ENCODE measurements around the gene CREB5. TPM values are rescaled to one million over a fixed set of nuclear protein-coding genes. Genes with fewer than 3 reads are reported as not detected.

The CREB5 gene
- total RNA-seq, 2 experiments from 2014 or later, result not detected

DNA sequence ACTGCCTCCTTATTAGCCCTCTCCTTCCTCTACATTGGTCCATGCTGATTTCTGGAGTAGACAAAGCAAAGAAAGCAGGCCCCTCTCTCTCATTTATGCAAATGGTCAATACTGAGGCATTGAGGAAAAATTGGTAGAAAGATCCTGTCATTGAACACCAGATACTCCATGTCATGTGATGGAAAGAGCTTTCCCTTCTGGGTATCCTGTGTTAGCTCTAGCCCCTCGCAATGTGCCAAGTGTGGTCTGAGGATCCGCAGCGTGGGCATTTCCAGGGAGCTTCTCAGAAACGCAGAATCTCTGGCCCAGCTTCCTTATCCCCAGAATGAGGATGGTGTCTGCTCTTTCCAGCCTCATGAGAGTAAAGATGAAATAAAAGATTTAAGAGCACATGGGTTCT lies 159.1 kb downstream of the CREB5 start:
- Mint-ChIP-seq H3K36me3 (ENCODE audit: low read depth) (no peaks in the 10 kb centered on the region), H3K4me3 (no peak overlapping the region), H3K9me3 (no peaks in the 10 kb centered on the region), H3K4me1 (no peaks in the 10 kb centered on the region), H3K27me3 (no peaks in the 10 kb centered on the region), H3K27ac (no peak overlapping the region)
- ChIA-PET CTCF (no interaction called here), POLR2A (no interaction called here)
- DNase-seq, result no peak

DNA sequence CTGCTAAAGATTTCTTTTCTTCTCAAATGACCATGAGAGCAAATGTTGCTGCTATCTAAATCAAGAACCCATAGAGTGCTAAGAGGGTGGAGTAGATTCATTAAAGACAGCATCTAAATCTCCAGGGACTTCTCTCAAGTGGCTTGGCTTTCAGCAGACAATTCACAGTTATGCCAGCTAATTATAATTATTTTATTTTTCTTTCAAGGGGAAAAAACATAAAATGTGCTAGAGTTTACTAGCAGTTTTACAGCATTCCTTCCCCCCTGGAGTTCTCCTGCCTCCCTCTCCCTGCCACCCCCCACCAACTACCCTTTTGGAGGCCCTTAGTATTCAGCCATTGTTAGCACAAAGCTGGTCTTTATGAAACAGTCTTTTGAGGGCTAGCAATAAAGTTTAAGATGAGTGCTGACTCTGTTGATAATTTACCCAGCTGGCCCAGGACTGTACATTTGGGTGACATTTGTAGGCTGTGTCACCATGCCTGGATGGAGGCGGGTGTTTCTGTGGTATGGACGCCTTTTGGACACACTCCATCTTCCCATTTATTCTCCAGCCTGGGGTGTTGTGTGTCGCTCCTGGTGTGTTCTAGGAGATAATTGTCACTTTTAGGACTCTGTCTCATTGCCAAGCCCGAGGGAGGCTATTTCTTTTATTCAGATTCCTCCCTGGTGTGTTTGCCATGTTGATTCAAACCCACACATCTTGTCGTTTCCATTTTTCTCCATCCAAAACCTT lies 160.2 kb downstream of the CREB5 start:
- no peak overlapping the region for H3K4me3 Mint-ChIP-seq
- no peak overlapping the region for H3K27ac Mint-ChIP-seq
- CTCF ChIA-PET, result no interaction called here
- DNase-seq, result no peak
- no peaks in the 10 kb centered on the region for H3K4me1 Mint-ChIP-seq
- H3K27me3 Mint-ChIP-seq, result no peaks in the 10 kb centered on the region
- H3K36me3 Mint-ChIP-seq (ENCODE audit: low read depth), result no peaks in the 10 kb centered on the region
- POLR2A ChIA-PET, result no interaction called here
- H3K9me3 Mint-ChIP-seq, result no peaks in the 10 kb centered on the region

DNA sequence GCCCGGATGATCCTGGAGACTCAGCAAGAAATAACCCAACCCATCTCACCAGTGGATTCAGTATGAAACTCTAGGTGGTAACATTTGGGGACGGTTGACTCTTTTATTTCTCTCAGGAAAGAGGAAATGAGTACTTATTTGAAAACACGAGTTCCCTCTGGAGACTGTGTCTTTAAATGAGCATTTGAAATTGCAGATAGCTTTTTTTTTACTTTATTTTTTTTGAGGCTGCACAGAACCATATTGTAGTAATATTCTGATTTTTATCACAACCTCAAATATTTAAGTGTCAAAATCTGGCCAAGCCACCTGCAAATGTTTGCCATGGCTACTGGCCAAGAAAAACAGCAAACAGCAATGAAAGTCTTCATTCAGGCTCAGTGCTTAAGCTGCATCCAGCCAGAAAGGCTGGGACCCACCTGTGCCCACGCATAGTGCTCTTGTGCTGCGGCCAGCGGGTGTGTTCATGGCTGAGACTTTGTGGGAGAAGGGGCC lies 160.8 kb downstream of the CREB5 start:
- H3K4me3 Mint-ChIP-seq, result no peak overlapping the region
- POLR2A ChIA-PET, result no interaction called here
- no peak for DNase-seq

DNA sequence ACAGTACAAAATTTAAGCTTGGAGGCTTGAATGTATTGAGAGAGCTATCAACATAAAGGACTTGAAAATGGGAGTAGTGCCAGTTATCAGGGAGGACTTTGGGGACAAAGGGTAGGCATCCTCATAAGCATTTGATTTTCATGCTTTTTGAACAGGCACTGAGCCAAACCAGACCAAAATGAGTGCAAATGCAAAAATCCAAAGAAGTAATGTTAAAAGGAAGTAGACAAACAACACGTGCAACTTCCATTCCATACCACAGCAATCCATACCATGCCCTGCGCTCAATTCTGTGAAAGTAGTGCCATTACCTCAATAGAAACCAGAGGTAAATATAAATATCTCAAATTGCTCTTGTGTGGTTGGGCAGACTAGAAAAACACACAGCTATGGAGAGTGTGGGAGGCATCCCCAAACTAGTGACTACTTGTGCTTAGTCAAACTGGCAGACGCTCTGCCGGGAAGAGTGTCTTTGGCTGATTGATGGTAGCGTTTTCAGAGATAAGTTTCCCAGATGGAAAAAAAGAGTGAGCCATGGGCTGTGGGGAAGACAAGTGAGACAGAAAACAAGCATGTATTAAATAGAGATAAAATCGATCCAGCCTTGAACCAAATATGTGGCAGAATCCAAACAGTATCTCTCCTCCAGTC lies 161.5 kb downstream of the CREB5 start:
- no peaks in the 10 kb centered on the region for H3K4me1 Mint-ChIP-seq
- no peak overlapping the region for H3K4me3 Mint-ChIP-seq
- H3K9me3 Mint-ChIP-seq, result no peaks in the 10 kb centered on the region
- H3K36me3 Mint-ChIP-seq (ENCODE audit: low read depth), result no peaks in the 10 kb centered on the region
- ChIA-PET POLR2A (no interaction called here), CTCF (no interaction called here)
- DNase-seq, result no peak
- H3K27ac Mint-ChIP-seq, result no peak overlapping the region
- no peaks in the 10 kb centered on the region for H3K27me3 Mint-ChIP-seq

More for the DNA sequence above, 160.8 kb downstream of the CREB5 start:
- H3K4me1 Mint-ChIP-seq, result no peaks in the 10 kb centered on the region
- CTCF ChIA-PET, result no interaction called here
- H3K27me3 Mint-ChIP-seq, result no peaks in the 10 kb centered on the region
- H3K27ac Mint-ChIP-seq, result no peak overlapping the region
- no peaks in the 10 kb centered on the region for H3K9me3 Mint-ChIP-seq
- H3K36me3 Mint-ChIP-seq (ENCODE audit: low read depth), result no peaks in the 10 kb centered on the region

DNA sequence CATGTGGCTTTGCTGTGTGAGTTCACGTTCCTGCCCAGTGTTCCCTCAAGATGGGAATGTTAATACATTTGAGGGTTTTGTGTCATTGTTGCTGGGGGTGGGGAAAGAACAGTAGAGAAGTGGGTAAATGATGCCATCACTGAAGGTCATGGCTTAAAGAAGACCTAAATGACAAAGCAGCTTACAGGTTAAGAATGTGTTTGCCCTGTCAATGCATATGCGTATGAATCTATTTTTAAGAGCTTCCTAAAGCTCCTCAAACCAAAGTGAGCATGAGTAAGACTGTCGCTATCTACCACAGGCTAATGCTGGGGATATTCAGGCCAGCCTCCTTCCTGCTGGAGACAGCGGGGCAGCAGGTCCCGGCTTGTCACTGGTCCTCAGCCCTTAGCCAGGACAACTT lies 162.9 kb downstream of the CREB5 start:
- Mint-ChIP-seq H3K27ac (no peak overlapping the region), H3K4me1 (no peaks in the 10 kb centered on the region), H3K27me3 (no peaks in the 10 kb centered on the region), H3K4me3 (no peak overlapping the region), H3K9me3 (no peaks in the 10 kb centered on the region), H3K36me3 (ENCODE audit: low read depth) (no peaks in the 10 kb centered on the region)
- DNase-seq, result no peak
- CTCF ChIA-PET, result no interaction called here
- POLR2A ChIA-PET, result no interaction called here

DNA sequence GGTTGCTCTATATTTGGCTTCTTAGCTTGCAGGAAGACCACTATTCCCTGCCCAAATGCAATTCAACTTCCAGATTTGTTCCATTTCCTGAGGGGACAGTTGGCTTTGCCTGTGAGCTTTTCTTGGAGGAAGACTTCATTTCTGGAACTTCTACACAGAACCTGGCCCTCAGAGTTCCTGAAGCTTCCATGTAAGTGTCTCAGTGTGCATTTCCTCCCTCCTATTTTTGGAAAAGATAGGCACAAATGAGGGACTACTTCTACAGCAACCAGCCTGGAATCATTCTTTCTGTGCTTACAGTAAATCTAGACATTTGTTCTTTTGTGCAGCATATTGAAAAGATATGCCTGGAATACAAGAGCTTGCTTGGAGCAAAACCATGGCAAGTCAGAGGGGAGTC lies 164.3 kb downstream of the CREB5 start:
- H3K9me3 Mint-ChIP-seq, result no peaks in the 10 kb centered on the region
- no peak for DNase-seq
- no peak overlapping the region for H3K27ac Mint-ChIP-seq
- no peak overlapping the region for H3K4me3 Mint-ChIP-seq
- ChIA-PET CTCF (no interaction called here), POLR2A (no interaction called here)
- no peaks in the 10 kb centered on the region for H3K36me3 Mint-ChIP-seq (ENCODE audit: low read depth)
- H3K4me1 Mint-ChIP-seq, result no peaks in the 10 kb centered on the region
- H3K27me3 Mint-ChIP-seq, result no peaks in the 10 kb centered on the region

DNA sequence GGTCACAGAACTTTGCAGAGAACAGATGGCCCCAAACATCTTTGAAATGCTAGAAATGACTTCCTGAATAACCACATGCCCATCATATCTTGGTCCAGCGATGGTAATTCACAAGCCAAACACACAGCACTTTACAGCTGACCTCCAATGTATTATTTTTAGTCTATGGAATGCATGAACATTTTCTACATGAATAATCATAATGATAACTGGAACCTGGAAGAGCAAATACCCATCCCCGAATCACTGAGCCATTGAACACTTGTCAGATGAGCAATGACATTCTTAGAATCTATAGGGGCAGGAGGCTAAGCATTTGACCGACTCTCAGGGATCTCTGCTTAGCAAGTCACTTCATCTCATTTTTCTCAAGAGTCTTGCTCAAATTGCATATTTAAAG lies 167.3 kb downstream of the CREB5 start:
- H3K27me3 Mint-ChIP-seq, result no peaks in the 10 kb centered on the region
- no peaks in the 10 kb centered on the region for H3K36me3 Mint-ChIP-seq (ENCODE audit: low read depth)
- DNase-seq, result no peak
- POLR2A ChIA-PET, result no interaction called here
- no peak overlapping the region for H3K27ac Mint-ChIP-seq
- no peaks in the 10 kb centered on the region for H3K9me3 Mint-ChIP-seq
- no peak overlapping the region for H3K4me3 Mint-ChIP-seq
- no peaks in the 10 kb centered on the region for H3K4me1 Mint-ChIP-seq
- CTCF ChIA-PET, result no interaction called here

DNA sequence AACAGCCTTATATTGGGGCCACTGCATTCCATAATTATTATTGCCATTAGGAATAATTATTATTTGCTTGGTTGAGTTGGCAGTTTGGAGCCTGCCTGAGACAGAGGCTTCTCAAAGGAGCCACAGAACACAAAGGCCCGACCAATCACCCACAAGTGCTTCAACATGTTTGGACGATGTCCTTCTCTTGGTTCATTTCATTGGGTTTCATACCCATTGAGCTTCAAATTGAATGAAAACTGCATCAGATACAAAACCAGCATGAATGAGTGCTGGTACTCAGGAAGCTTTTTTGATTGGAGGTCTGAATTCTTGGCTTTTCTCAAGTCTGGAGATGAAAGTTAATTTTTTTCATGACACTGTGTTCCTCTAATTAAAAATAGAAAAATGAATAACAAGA lies 168.3 kb downstream of the CREB5 start:
- DNase-seq, result no peak
- Mint-ChIP-seq H3K9me3 (no peaks in the 10 kb centered on the region), H3K27me3 (no peaks in the 10 kb centered on the region), H3K4me1 (no peaks in the 10 kb centered on the region), H3K36me3 (ENCODE audit: low read depth) (no peaks in the 10 kb centered on the region), H3K4me3 (no peak overlapping the region), H3K27ac (no peak overlapping the region)
- ChIA-PET POLR2A (no interaction called here), CTCF (no interaction called here)

DNA sequence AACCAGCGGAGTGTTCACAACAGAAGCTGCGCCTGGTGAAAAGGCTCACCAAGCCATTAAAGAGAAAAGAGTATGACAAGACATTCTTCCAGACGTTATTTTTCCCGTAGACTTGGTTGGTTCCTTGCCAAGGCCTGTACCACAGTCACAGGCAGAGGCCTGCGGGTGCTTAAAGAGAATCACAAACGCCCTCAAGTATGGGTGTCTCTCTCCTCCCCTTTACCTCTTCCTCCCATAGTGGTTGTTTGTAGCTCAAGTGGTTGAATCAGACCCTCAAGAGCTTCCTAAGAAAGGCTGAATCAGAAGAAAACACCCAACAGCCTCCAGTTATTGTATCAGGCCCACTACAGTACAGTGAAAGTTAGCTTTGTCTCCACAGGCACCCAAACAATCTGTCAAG lies 169.0 kb downstream of the CREB5 start:
- CTCF ChIA-PET, result no interaction called here
- Mint-ChIP-seq H3K27ac (no peak overlapping the region), H3K4me1 (no peaks in the 10 kb centered on the region), H3K36me3 (ENCODE audit: low read depth) (no peaks in the 10 kb centered on the region), H3K27me3 (no peaks in the 10 kb centered on the region), H3K9me3 (no peaks in the 10 kb centered on the region), H3K4me3 (no peak overlapping the region)
- POLR2A ChIA-PET, result no interaction called here
- DNase-seq, result no peak

DNA sequence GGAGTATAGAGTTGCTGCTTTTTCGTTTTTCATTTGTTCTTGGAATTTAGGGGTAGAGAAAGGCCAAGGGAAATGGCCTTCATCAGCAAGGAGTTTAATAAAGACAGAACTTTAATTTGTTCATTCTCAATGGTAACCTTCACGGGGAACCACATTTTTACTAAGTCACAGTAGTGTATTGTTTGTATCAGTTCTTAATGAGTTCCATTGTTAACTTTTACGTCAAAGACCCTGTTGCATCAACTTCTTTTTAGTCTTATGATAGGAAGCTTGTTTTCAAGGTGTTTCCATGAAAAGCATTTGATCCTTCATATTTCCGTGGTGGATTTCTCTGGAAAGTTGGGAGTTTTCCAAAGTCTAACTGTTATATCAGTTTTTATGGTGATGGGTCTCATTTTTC lies 169.9 kb downstream of the CREB5 start:
- ChIA-PET POLR2A (no interaction called here), CTCF (no interaction called here)
- Mint-ChIP-seq H3K36me3 (ENCODE audit: low read depth) (no peaks in the 10 kb centered on the region), H3K4me1 (no peaks in the 10 kb centered on the region), H3K27me3 (no peaks in the 10 kb centered on the region), H3K4me3 (no peak overlapping the region), H3K9me3 (no peaks in the 10 kb centered on the region), H3K27ac (no peak overlapping the region)
- no peak for DNase-seq

DNA sequence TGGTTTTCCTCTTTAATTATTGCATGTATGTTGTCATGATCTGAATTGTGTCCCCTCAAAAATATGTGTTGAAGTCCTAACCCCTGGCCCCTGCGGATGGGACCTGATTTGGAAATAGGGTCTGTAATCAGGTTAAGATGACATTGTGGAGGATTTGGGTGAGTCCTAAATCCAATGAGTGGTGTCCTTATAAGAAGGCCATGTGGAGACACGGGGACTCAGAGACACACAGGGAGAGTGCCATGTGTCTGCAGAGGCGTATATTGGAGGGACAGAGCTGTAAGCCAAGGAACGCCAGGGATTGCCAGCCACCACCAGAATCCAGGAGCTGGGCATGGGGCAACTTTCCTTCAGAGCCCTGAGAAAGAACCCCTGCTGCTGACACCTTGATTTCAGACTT lies 171.9 kb downstream of the CREB5 start:
- POLR2A ChIA-PET, result no interaction called here
- H3K4me1 Mint-ChIP-seq, result no peaks in the 10 kb centered on the region
- no peaks in the 10 kb centered on the region for H3K9me3 Mint-ChIP-seq
- no peak overlapping the region for H3K27ac Mint-ChIP-seq
- CTCF ChIA-PET, result no interaction called here
- H3K36me3 Mint-ChIP-seq (ENCODE audit: low read depth), result no peaks in the 10 kb centered on the region
- DNase-seq, result no peak
- no peak overlapping the region for H3K4me3 Mint-ChIP-seq
- no peaks in the 10 kb centered on the region for H3K27me3 Mint-ChIP-seq

DNA sequence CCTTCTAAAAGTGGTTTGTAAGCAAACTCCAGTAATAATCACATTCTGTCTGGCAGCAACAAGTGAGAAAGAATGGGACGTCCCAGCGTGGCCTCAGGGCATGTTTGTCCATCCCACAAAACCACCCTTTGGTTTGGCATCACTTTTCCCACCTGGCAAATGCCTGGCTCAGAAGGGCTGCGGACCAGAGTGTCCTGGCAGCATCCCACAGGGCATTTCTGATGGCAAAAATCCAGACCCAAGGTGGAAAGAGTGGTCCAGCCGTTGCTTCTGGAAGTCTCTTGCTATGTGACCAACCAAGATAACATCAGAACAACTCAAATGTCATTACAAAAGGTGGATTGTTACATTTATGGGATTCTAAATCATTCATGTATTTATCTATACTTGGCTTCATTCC lies 174.4 kb downstream of the CREB5 start:
- no peak overlapping the region for H3K4me3 Mint-ChIP-seq
- DNase-seq, result no peak
- POLR2A ChIA-PET, result no interaction called here
- H3K9me3 Mint-ChIP-seq, result no peaks in the 10 kb centered on the region
- H3K27ac Mint-ChIP-seq, result no peak overlapping the region
- H3K27me3 Mint-ChIP-seq, result no peaks in the 10 kb centered on the region
- no peaks in the 10 kb centered on the region for H3K36me3 Mint-ChIP-seq (ENCODE audit: low read depth)
- CTCF ChIA-PET, result no interaction called here
- H3K4me1 Mint-ChIP-seq, result peaks cover 6% of the 10 kb centered on the region

DNA sequence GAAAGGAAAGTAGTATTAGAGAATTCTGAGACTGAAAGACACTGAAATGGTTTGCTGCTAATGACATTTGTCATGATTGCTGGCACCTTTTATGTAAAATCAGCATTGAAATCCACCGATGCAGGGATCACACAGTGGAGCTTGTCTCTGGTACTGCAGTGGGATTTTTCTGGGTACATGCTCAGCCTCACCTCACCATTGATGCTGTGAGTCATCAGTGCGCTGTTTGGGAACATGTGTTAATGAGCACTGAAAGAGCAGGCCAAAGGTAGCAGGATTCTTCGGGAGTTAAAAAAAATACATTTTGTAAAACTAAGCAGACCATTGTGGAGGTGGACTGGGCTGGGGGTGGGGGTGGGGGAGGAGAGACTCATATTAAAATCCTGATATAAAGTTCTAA lies 174.9 kb downstream of the CREB5 start:
- H3K27me3 Mint-ChIP-seq, result no peaks in the 10 kb centered on the region
- peaks cover 6% of the 10 kb centered on the region for H3K4me1 Mint-ChIP-seq
- H3K36me3 Mint-ChIP-seq (ENCODE audit: low read depth), result no peaks in the 10 kb centered on the region
- no peak for DNase-seq
- H3K27ac Mint-ChIP-seq, result no peak overlapping the region
- H3K4me3 Mint-ChIP-seq, result no peak overlapping the region
- POLR2A ChIA-PET, result no interaction called here
- no peaks in the 10 kb centered on the region for H3K9me3 Mint-ChIP-seq
- CTCF ChIA-PET, result no interaction called here

DNA sequence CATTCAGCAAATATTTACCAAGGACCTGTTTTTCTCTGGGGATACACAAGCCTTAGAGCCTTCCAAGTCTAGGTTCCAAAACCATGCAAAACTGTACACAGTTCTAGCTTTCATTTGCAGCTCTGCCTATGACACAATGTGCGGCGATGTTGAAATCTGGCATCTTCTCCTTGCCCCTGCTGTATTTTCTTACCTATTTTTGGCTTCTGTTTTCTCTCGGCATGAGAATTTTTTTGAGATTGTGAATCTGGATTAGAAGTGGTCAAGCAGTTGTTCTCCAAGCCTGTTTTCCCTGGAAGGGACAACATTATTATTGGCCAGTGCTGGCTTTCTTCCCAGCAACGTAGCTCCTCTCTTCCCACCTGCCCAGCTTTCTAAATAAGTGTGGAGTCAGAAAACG lies 176.3 kb downstream of the CREB5 start:
- Mint-ChIP-seq H3K4me1 (peaks cover 6% of the 10 kb centered on the region), H3K27me3 (no peaks in the 10 kb centered on the region), H3K9me3 (no peaks in the 10 kb centered on the region), H3K4me3 (no peak overlapping the region), H3K27ac (no peak overlapping the region), H3K36me3 (ENCODE audit: low read depth) (no peaks in the 10 kb centered on the region)
- ChIA-PET CTCF (interaction anchor here (0.6 kb wide), 1 partner anchor 327 kb away, joined by 4 read pairs; no protein-coding TSS in a partner anchor), POLR2A (no interaction called here)
- no peak for DNase-seq
